H1 (cell line): ENCODE results near the gene PYY. TPM values are rescaled to one million over a fixed set of nuclear protein-coding genes. Genes with fewer than 3 reads are reported as not detected.
A peak's percentile ranks its signal among the peaks of the same experiment; 100 is the strongest.

ENCODE experiments used
- CTCF ChIA-PET: fragments of 300-600 bp; sonication (Branson Sonifier 250); formaldehyde crosslinking; loops from one replicate; lab custom pipeline; 2021; ENCODE audit not compliant: partially characterized antibody; lab: Charles Lee
- POLR2A ChIA-PET: fragments of 300-600 bp; sonication (Branson Sonifier 250); formaldehyde crosslinking; loops from one replicate; lab custom pipeline; 2021; ENCODE audit warnings: inconsistent platforms; ENCODE audit not compliant: partially characterized antibody; lab: Charles Lee
- DNase-seq, 2 experiments: peaks; one replicate each; pipeline versions ENCODE4 v3.0.0 to v3.0.0-alpha.2; 2010 to 2022; ENCODE audit warnings: low spot score in 2 of 2, low read depth in 1 of 2, mixed read lengths in 1 of 2
- FAIRE-seq: peaks from 2 replicates; lab custom pipeline; 2011; peaks lifted over from hg19 to GRCh38; lab: Jason Lieb, UNC
- H2AFZ ChIP-seq: 2 replicates; pipeline ENCODE4 v1.8.1; 2012; ENCODE audit warnings: low read length, inconsistent platforms
- H2AK5ac ChIP-seq: 2 replicates; pipeline ENCODE4 v1.6.1; 2013; ENCODE audit warnings: low read depth, low read length
- H2BK120ac ChIP-seq: replicated peaks from 2 replicates; pipeline ENCODE3; 2013; ENCODE audit warnings: low read depth, low read length, inconsistent platforms
- H2BK12ac ChIP-seq: 2 replicates; pipeline ENCODE4 v1.6.1; 2013; ENCODE audit warnings: low read depth, low read length
- H2BK15ac ChIP-seq: 2 replicates; pipeline ENCODE4 v1.6.1; 2013; ENCODE audit warnings: low read length
- H2BK20ac ChIP-seq: 2 replicates; pipeline ENCODE4 v1.6.1; 2013; ENCODE audit warnings: low read length
- H2BK5ac ChIP-seq: 2 replicates; pipeline ENCODE4 v1.6.1; 2013; ENCODE audit warnings: low read depth, low read length
- H3K14ac ChIP-seq: 2 replicates; pipeline ENCODE4 v1.6.1; 2013; ENCODE audit warnings: inconsistent platforms; ENCODE audit not compliant: insufficient read length
- H3K18ac ChIP-seq: 2 replicates; pipeline ENCODE4 v1.6.1; 2013; ENCODE audit warnings: low read length; ENCODE audit errors: extremely low read depth
- H3K23ac ChIP-seq: 2 replicates; pipeline ENCODE4 v1.6.1; 2013; ENCODE audit warnings: inconsistent platforms; ENCODE audit not compliant: insufficient read length
- H3K23me2 ChIP-seq: 2 replicates; pipeline ENCODE4 v1.6.1; 2013; ENCODE audit warnings: low read depth, low read length
- H3K27ac ChIP-seq: 2 replicates; pipeline ENCODE4 v1.6.1; 2011; ENCODE audit warnings: low read depth, low read length, inconsistent platforms
- H3K27me3 ChIP-seq, 4 experiments: replicated peaks in 1 of 4; 1 replicate in 1 of 4; 2 replicates in 3 of 4; pipeline versions ENCODE4 v1.6.1 to v1.8.1; 2011 to 2013; ENCODE audit warnings: low read length in 3 of 4, mild to moderate bottlenecking in 3 of 4, inconsistent platforms in 2 of 4, mixed read lengths in 2 of 4, moderate library complexity in 1 of 4; ENCODE audit not compliant: control insufficient read depth in 3 of 4, insufficient read depth in 3 of 4; ENCODE audit errors: extremely low read depth in 1 of 4
- H3K36me3 ChIP-seq, 4 experiments: 2 replicates each; pipeline versions ENCODE4 v1.6.1 to v1.8.1; 2011 to 2013; ENCODE audit warnings: mild to moderate bottlenecking in 4 of 4, low read length in 3 of 4, moderate library complexity in 2 of 4, control low read depth in 1 of 4, inconsistent platforms in 1 of 4; ENCODE audit not compliant: insufficient read depth in 4 of 4, control insufficient read depth in 2 of 4
- H3K4ac ChIP-seq: replicated peaks from 2 replicates; pipeline ENCODE3; 2013; ENCODE audit warnings: low read length, low read depth, mixed read lengths, inconsistent platforms; ENCODE audit not compliant: insufficient read length
- H3K4me1 ChIP-seq, 4 experiments: replicated peaks in 1 of 4; 1 replicate in 1 of 4; 2 replicates in 3 of 4; pipeline versions ENCODE4 v1.6.1 to v1.8.1; 2011 to 2013; ENCODE audit warnings: low read length in 3 of 4, inconsistent platforms in 2 of 4, mixed read lengths in 1 of 4; ENCODE audit not compliant: insufficient read depth in 4 of 4, control insufficient read depth in 3 of 4
- H3K4me2 ChIP-seq, 2 experiments: 2 replicates each; pipeline versions ENCODE4 v1.6.1 to v1.8.1; 2011 to 2013; ENCODE audit warnings: low read depth in 2 of 2, low read length in 2 of 2, control low read depth in 1 of 2, inconsistent platforms in 1 of 2, mild to moderate bottlenecking in 1 of 2; ENCODE audit not compliant: insufficient read depth in 1 of 2
- H3K4me3 ChIP-seq, 4 experiments: fragments of 200-600, 300-600 bp in 1 of 4; sonication (generic), shearing (Covaris generic), sonication (Bioruptor Twin) in 1 of 4; 2 replicates each; pipeline versions ENCODE4 v1.5.1 to v1.8.1; 2011 to 2016; ENCODE audit warnings: low read length in 4 of 4, low read depth in 3 of 4, control low read depth in 2 of 4, inconsistent platforms in 2 of 4, mild to moderate bottlenecking in 2 of 4, mixed read lengths in 1 of 4, moderate library complexity in 1 of 4; ENCODE audit not compliant: insufficient read depth in 2 of 4; ENCODE audit errors: extremely low read depth in 1 of 4
- H3K56ac ChIP-seq: replicated peaks from 2 replicates; pipeline ENCODE3; 2013; ENCODE audit warnings: low read depth, mild to moderate bottlenecking, mixed read lengths, low read length, inconsistent platforms; ENCODE audit not compliant: insufficient read length
- H3K79me1 ChIP-seq: 2 replicates; pipeline ENCODE4 v1.6.1; 2013; ENCODE audit warnings: low read depth, low read length, control low read depth
- H3K79me2 ChIP-seq, 2 experiments: 2 replicates each; pipeline versions ENCODE4 v1.6.1 to v1.8.1; 2012 to 2013; ENCODE audit warnings: low read length in 2 of 2, mild to moderate bottlenecking in 2 of 2, inconsistent platforms in 1 of 2; ENCODE audit not compliant: insufficient read depth in 2 of 2, control insufficient read depth in 1 of 2
- H3K9ac ChIP-seq, 4 experiments: replicated peaks in 1 of 4; 1 replicate in 1 of 4; 2 replicates in 3 of 4; pipeline versions ENCODE4 v1.6.1 to v1.8.1; 2011 to 2013; ENCODE audit warnings: low read depth in 3 of 4, low read length in 3 of 4, control low read depth in 2 of 4, mild to moderate bottlenecking in 2 of 4, moderate library complexity in 2 of 4, inconsistent platforms in 1 of 4; ENCODE audit errors: extremely low read depth in 1 of 4
- H3K9me3 ChIP-seq, 2 experiments: 2 replicates each; pipeline versions ENCODE4 v1.6.1 to v1.8.1; 2012 to 2013; ENCODE audit warnings: mild to moderate bottlenecking in 2 of 2, moderate library complexity in 2 of 2, control low read depth in 1 of 2, inconsistent platforms in 1 of 2, low read depth in 1 of 2, low read length in 1 of 2, mixed read lengths in 1 of 2; ENCODE audit not compliant: insufficient read depth in 2 of 2
- H4K20me1 ChIP-seq, 2 experiments: replicated peaks in 1 of 2; 2 replicates each; pipeline versions ENCODE3 to v1.8.1; 2011 to 2013; ENCODE audit warnings: inconsistent platforms in 2 of 2, low read length in 2 of 2, mild to moderate bottlenecking in 1 of 2; ENCODE audit not compliant: insufficient read depth in 2 of 2, control insufficient read depth in 1 of 2
- H4K5ac ChIP-seq: 2 replicates; pipeline ENCODE4 v1.6.1; 2013; ENCODE audit warnings: low read length, low read depth, mixed read lengths, inconsistent platforms; ENCODE audit not compliant: insufficient read length
- H4K8ac ChIP-seq: 2 replicates; pipeline ENCODE4 v1.8.0; 2013; ENCODE audit warnings: mild to moderate bottlenecking, moderate library complexity, low read length, inconsistent platforms; ENCODE audit not compliant: insufficient read depth; ENCODE audit errors: extremely low read depth
- H4K91ac ChIP-seq: replicated peaks from 2 replicates; pipeline ENCODE3; 2013; ENCODE audit warnings: low read length, mixed read lengths, inconsistent platforms; ENCODE audit not compliant: insufficient read length
- CHD2 ChIP-seq: IDR thresholded peaks from 2 replicates; pipeline ENCODE4 v1.6.1; 2012; ENCODE audit warnings: low read length, improper control_type of control experiment
- FOSL1 ChIP-seq: IDR thresholded peaks from 2 replicates; pipeline ENCODE4 v1.6.1; 2011; ENCODE audit warnings: mild to moderate bottlenecking, low read depth, low read length, moderate library complexity; ENCODE audit not compliant: insufficient read depth
- KDM1A ChIP-seq: fragments of 200-600, 300-600 bp; sonication (generic); IDR thresholded peaks from 2 replicates; pipeline ENCODE4 v1.7.1; 2016; ENCODE audit warnings: mild to moderate bottlenecking, low read length, borderline replicate concordance
- KDM4A ChIP-seq: IDR thresholded peaks from one replicate; pipeline ENCODE4 v1.7.1; 2012; ENCODE audit warnings: low read depth, mild to moderate bottlenecking, moderate library complexity, low read length, inconsistent platforms; ENCODE audit not compliant: severe bottlenecking
- MAX ChIP-seq: IDR thresholded peaks from 2 replicates; pipeline ENCODE4 v1.6.1; 2012; ENCODE audit warnings: inconsistent platforms
- POLR2AphosphoS5 ChIP-seq: IDR thresholded peaks from 2 replicates; pipeline ENCODE4 v1.6.1; 2011; ENCODE audit warnings: low read depth, low read length
- RAD21 ChIP-seq, 2 experiments: IDR thresholded peaks in 1 of 2; conservative IDR thresholded peaks in 1 of 2; 2 replicates each; pipeline ENCODE4 v1.6.1; 2011; ENCODE audit warnings: low read depth in 2 of 2, low read length in 2 of 2, improper control_type of control experiment in 1 of 2, inconsistent platforms in 1 of 2, mild to moderate bottlenecking in 1 of 2, moderate library complexity in 1 of 2
- RNF2 ChIP-seq: fragments of 200-900, 300-1000 bp; sonication (generic); IDR thresholded peaks from 2 replicates; pipeline ENCODE4 v1.7.1; 2016; ENCODE audit warnings: borderline replicate concordance, low read depth, mild to moderate bottlenecking, antibody characterized with exemption, low read length; ENCODE audit not compliant: poor library complexity, severe bottlenecking; ENCODE audit errors: missing control alignments
- SIRT6 ChIP-seq: IDR thresholded peaks from one replicate; pipeline ENCODE4 v1.7.1; 2012; ENCODE audit warnings: low read length, inconsistent platforms
- TAF1 ChIP-seq: IDR thresholded peaks from 2 replicates; pipeline ENCODE4 v1.6.1; 2011; ENCODE audit warnings: mild to moderate bottlenecking, low read depth, low read length
- TBP ChIP-seq: IDR thresholded peaks from 2 replicates; pipeline ENCODE4 v1.6.1; 2011; ENCODE audit warnings: low read depth, low read length, improper control_type of control experiment
- YY1 ChIP-seq: IDR thresholded peaks from 2 replicates; pipeline ENCODE4 v1.6.1; 2011; ENCODE audit warnings: low read depth, mild to moderate bottlenecking, low read length
- WGBS, 2 experiments: shearing (Covaris generic) in 1 of 2; methylation state at CpG; one replicate each; pipeline versions ENCODE4 v1.1.6 to v1.1.7; 2013 to 2015; ENCODE audit warnings: low lambda C conversion rate in 2 of 2, mixed read lengths in 2 of 2, inconsistent platforms in 1 of 2, low coverage in 1 of 2, missing lambda C conversion rate in 1 of 2; ENCODE audit not compliant: insufficient replicate concordance in 2 of 2, insufficient coverage in 1 of 2, insufficient read length in 1 of 2; ENCODE audit errors: extremely low coverage in 1 of 2, missing lambda C conversion rate in 1 of 2; 5-methylcytosine and 5-hydroxymethylcytosine counted together
- polyA plus RNA-seq, 7 experiments: library from polyadenylated mRNA; depleted of rRNA in 3 of 7; stranded (reverse) in 5 of 7; unstranded in 2 of 7; fragments of >200 nt in 5 of 7; fragments of 200-250 nt in 2 of 7; gene quantifications; 1 replicate in 5 of 7; 2 replicates in 1 of 7; 4 replicates in 1 of 7; pipeline versions ENCODE4 v1.2.1 to v1.2.3, GENCODE V29; 2011 to 2013; ENCODE audit warnings: missing spikeins in 2 of 7, mixed read lengths in 2 of 7
- total RNA-seq: library from RNA; stranded (reverse); fragmentation: NEBNext Ultra II Directional; extraction: Animal tissue kit (Norgen Biotek cat#: 25700); gene quantifications from 2 replicates; pipeline ENCODE4 v1.2.1, GENCODE V29; 2021

Gene PYY
- total and polyA plus RNA-seq, 2 of the 8 experiments (the other 6 are each of a cell fraction or from before 2014, with no cell fraction given): 0.93 to 3.4 TPM

- Histone ChIP-seq H2BK15ac (no peak overlapping the region), H3K4me3 (peak overlapping the region; percentile 53 to 75 (median 60)), H3K36me3 (no peaks in the 10 kb centered on the region), H4K91ac (no peak overlapping the region), H3K27me3 (peaks cover 0 to 5% (median 4%) of the 10 kb centered on the region in 4 experiments; a peak in 3 of 7 replicates), H3K18ac (no peak overlapping the region), H3K4ac (no peak overlapping the region), H3K27ac (no peak overlapping the region), H3K4me2 (peak overlapping the region; percentile 59 to 89), H2BK12ac (no peak overlapping the region), H4K20me1 (no peaks in the 10 kb centered on the region), H4K5ac (no peak overlapping the region), H3K9ac (no peak overlapping the region), H3K79me2 (no peaks in the 10 kb centered on the region), H3K79me1 (no peaks in the 10 kb centered on the region), H3K56ac (no peak overlapping the region), H2AK5ac (no peak overlapping the region), H3K23me2 (peaks cover 6% of the 10 kb centered on the region), H2BK120ac (no peak overlapping the region), H4K8ac (no peak overlapping the region), H3K14ac (no peak overlapping the region), H2BK20ac (no peak overlapping the region), H3K9me3 (no peaks in the 10 kb centered on the region), H3K4me1 (peaks cover 0 to 4% (median 2%) of the 10 kb centered on the region in 4 experiments; a peak in 4 of 7 replicates), H2BK5ac (no peak overlapping the region), H2AFZ (peak overlapping the region; percentile 70; the same call in 1 of the 2 replicates), H3K23ac (no peak overlapping the region)
- POLR2A ChIA-PET: interaction anchor here (0.6 to 1.9 kb wide), 6 partner anchors 24 to 83 kb away, joined by 3 to 9 read pairs (median 4); partner anchors contain the start of gene PPY
- 41% methylated on average over 5 of the region's 5 CpGs; no CpG with 5 or more reads in 1 of the 2 experiments for WGBS, 2 experiments
- no peak for FAIRE-seq
- CTCF ChIA-PET: interaction anchor here (0.6 to 22.7 kb wide), 30 partner anchors 9 to 283 kb away, joined by 3 to 416 read pairs (median 5); partner anchors contain the start of genes ASB16, NAGS and PPY
- no peak for DNase-seq
- TF ChIP-seq POLR2AphosphoS5: no peak
- no peak for TF ChIP-seq KDM4A
- no peak for TF ChIP-seq RAD21 (IDR thresholded peaks at IDR 0.05 in 1 of 2, conservative IDR thresholded peaks at IDR 0.05 in 1 of 2; ENCODE audit: low read depth in 2 of 2, low read length in 2 of 2)
- no peak for TF ChIP-seq TAF1
- no peak for TF ChIP-seq YY1
- no peak for TF ChIP-seq TBP
- TF ChIP-seq FOSL1: no peak
- no peak for TF ChIP-seq KDM1A
- no peak for TF ChIP-seq MAX
- TF ChIP-seq RNF2: no peak
- TF ChIP-seq SIRT6: no peak
- TF ChIP-seq CHD2: no peak
Measured at GRCh38 chr17:43983196-43983514, 29.4 kb upstream of the PYY start.
